ENCODE results near the gene KRT34.

DNA sequence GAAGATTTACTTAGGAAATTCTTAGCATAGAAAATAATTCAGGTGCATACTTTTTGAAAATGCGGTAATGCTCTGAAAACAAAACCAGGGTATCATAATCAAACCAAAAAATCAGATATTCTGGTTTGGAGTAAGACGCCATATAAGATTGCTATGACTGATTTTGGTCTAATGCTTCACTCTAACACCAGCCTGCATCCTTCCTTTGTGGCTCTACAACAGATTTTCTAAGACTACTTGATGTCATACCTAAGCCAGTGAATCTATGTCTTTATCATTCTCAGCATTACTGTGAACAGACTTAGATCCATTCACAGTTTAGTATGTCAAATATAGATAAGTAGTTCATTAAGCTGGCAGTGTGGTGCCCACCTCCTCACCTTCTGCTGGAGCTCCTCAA, 13.1 kb downstream of the KRT34 start:
- TF ChIP-seq PPARA (CRISPR knock-in tag; IDR thresholded peaks at IDR 0.05; ENCODE audit: borderline replicate concordance) (no peak), ISL1 (CRISPR knock-in tag; IDR thresholded peaks at IDR 0.05) (no peak), ZNF565 (CRISPR knock-in tag; conservative IDR thresholded peaks at IDR 0.05; ENCODE audit: low read depth) (no peak), ZC3H10 (CRISPR knock-in tag; IDR thresholded peaks at IDR 0.05) (no peak)
- TF ChIP-seq, protein P1, sequence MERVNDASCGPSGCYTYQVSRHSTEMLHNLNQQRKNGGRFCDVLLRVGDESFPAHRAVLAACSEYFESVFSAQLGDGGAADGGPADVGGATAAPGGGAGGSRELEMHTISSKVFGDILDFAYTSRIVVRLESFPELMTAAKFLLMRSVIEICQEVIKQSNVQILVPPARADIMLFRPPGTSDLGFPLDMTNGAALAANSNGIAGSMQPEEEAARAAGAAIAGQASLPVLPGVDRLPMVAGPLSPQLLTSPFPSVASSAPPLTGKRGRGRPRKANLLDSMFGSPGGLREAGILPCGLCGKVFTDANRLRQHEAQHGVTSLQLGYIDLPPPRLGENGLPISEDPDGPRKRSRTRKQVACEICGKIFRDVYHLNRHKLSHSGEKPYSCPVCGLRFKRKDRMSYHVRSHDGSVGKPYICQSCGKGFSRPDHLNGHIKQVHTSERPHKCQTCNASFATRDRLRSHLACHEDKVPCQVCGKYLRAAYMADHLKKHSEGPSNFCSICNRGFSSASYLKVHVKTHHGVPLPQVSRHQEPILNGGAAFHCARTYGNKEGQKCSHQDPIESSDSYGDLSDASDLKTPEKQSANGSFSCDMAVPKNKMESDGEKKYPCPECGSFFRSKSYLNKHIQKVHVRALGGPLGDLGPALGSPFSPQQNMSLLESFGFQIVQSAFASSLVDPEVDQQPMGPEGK (CRISPR knock-in tag; IDR thresholded peaks at IDR 0.05; ENCODE audit: borderline replicate concordance), result no peak
- TF ChIP-seq, protein P2, sequence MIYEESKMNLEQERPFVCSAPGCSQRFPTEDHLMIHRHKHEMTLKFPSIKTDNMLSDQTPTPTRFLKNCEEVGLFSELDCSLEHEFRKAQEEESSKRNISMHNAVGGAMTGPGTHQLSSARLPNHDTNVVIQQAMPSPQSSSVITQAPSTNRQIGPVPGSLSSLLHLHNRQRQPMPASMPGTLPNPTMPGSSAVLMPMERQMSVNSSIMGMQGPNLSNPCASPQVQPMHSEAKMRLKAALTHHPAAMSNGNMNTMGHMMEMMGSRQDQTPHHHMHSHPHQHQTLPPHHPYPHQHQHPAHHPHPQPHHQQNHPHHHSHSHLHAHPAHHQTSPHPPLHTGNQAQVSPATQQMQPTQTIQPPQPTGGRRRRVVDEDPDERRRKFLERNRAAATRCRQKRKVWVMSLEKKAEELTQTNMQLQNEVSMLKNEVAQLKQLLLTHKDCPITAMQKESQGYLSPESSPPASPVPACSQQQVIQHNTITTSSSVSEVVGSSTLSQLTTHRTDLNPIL (CRISPR knock-in tag; IDR thresholded peaks at IDR 0.05; ENCODE audit: low read depth), result no peak

All from SK-N-SH treated with all-trans-retinoic acid at 6 μM for 48 hours (cell line).